ENCODE measurements around the gene CTSO. TPM values are rescaled to one million over a fixed set of nuclear protein-coding genes. Genes with fewer than 3 reads are reported as not detected.
"Not testable (repeated sequence)": the region's sequence is repeated elsewhere in the genome, so short reads cannot be mapped to it uniquely, and the experiment has no call there.

Gene CTSO
- total RNA-seq, 1 experiment from 2014 or later: 2.8 TPM

DNA sequence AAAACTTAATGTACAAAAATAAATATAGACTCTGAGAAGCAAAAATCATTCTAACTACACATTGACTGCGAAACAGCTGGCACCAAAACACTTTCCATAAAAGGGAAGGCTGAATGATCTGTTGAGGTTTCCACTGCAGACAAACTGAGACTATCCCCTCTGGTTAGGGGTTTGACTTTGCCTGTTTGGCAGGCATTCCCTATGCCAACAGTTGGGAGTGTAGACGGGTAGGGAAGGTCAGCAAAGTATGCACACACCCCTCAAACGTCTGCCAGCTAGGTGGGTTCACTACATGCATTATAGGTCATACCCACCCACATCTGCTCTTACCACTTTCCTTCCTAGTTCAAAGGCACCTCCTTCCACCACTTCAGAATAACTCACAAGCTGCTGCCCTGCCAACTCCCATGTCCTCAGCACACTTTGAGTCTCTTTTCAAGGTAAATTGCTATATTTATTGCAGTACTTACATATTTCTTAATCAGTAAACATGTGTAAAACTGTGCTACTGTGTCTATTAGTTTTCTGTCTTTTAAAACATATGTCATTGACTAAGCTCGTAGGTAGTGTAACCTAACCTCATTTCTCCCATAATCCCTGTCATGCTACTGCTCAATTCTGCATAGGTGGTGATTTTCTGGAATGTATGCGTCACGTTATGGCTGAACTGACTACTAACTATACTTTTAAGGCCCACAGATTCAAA is 12.4 kb downstream of the CTSO start:
- DNase-seq (no peak), ATAC-seq (no peak)
- H3K9me3 ChIP-seq (ENCODE audit: low read length): no peaks in the 10 kb centered on the region
- no peak for TF ChIP-seq EZH2 (IDR thresholded peaks at IDR 0.05; ENCODE audit: low read length, unreplicated experiment)
- no peak for TF ChIP-seq EZH2phosphoT487 (IDR thresholded peaks at IDR 0.05; ENCODE audit: borderline replicate concordance, low read length)
- TF ChIP-seq, protein P1, sequence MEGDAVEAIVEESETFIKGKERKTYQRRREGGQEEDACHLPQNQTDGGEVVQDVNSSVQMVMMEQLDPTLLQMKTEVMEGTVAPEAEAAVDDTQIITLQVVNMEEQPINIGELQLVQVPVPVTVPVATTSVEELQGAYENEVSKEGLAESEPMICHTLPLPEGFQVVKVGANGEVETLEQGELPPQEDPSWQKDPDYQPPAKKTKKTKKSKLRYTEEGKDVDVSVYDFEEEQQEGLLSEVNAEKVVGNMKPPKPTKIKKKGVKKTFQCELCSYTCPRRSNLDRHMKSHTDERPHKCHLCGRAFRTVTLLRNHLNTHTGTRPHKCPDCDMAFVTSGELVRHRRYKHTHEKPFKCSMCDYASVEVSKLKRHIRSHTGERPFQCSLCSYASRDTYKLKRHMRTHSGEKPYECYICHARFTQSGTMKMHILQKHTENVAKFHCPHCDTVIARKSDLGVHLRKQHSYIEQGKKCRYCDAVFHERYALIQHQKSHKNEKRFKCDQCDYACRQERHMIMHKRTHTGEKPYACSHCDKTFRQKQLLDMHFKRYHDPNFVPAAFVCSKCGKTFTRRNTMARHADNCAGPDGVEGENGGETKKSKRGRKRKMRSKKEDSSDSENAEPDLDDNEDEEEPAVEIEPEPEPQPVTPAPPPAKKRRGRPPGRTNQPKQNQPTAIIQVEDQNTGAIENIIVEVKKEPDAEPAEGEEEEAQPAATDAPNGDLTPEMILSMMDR (conservative IDR thresholded peaks at IDR 0.05; ENCODE audit: low read depth, low read length): no peak
- no peaks in the 10 kb centered on the region for H4K20me1 ChIP-seq (ENCODE audit: low read length)
- no peaks in the 10 kb centered on the region for H3K79me2 ChIP-seq (ENCODE audit: low read length)
- H3K4me3 ChIP-seq (ENCODE audit: low read length): no peak overlapping the region
- H3K27me3 ChIP-seq (ENCODE audit: low read length): no peaks in the 10 kb centered on the region
- H3K4me2 ChIP-seq (ENCODE audit: low read length): no peak overlapping the region
- no peaks in the 10 kb centered on the region for H3K4me1 ChIP-seq (ENCODE audit: insufficient read depth, low read length)
- CTCF ChIA-PET: no interaction called here
- H2AFZ ChIP-seq (ENCODE audit: low read length): no peak overlapping the region
- no peak overlapping the region for H3K27ac ChIP-seq (ENCODE audit: low read length)
- no peaks in the 10 kb centered on the region for H3F3A ChIP-seq (ENCODE audit: low read length, unreplicated experiment)
- POLR2A ChIA-PET (ENCODE audit: unreplicated experiment): no interaction called here
- H3K9ac ChIP-seq (ENCODE audit: low read length): no peak overlapping the region
- no peaks in the 10 kb centered on the region for H3K36me3 ChIP-seq (ENCODE audit: low read depth, low read length)
- H3K9me2 ChIP-seq (replicated peaks; ENCODE audit: low read length): no peaks in the 10 kb centered on the region
- no TSS peak for BruUV-seq (replicated peaks)
- intact Hi-C loops (cut with micrococcal nuclease): no loop called here

DNA sequence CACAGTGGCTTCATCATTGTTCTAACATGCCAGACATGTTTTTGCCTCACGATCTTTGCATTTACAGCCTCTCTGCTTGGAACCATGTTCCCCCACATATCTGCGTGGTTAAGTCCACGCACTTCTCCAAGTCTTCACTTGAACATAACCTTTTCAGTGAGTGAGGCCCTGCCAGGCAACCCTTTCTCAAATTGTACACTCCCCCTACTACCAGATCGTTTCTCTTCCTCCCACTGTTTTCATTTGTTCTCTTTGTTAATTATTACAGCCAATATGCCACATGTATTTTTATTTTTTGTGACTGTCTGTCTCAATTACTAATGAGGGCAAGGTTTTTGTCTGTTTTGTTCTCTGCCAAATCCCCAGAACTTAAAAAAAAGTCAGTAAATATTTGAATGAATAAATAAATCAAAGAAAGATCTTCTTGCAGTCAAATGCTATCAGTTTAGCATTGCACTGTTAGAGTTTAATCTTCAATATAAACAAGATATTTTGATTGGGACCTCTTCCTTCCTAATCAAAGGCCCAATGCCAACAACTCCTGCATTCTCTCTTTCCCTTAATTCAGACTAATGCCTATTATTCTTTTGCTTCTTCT is 18.2 kb downstream of the CTSO start:
- Histone ChIP-seq H3K36me3 (ENCODE audit: low read depth, low read length) (no peaks in the 10 kb centered on the region), H3K9me3 (ENCODE audit: low read length) (no peaks in the 10 kb centered on the region), H2AFZ (ENCODE audit: low read length) (no peak overlapping the region), H3K27ac (ENCODE audit: low read length) (no peak overlapping the region), H3K4me2 (ENCODE audit: low read length) (no peak overlapping the region), H3K27me3 (ENCODE audit: low read length) (no peaks in the 10 kb centered on the region), H3K9ac (ENCODE audit: low read length) (no peak overlapping the region), H3K4me3 (ENCODE audit: low read length) (no peak overlapping the region), H3K9me2 (replicated peaks; ENCODE audit: low read length) (no peaks in the 10 kb centered on the region), H3K79me2 (ENCODE audit: low read length) (no peaks in the 10 kb centered on the region), H3K4me1 (ENCODE audit: insufficient read depth, low read length) (no peaks in the 10 kb centered on the region), H4K20me1 (ENCODE audit: low read length) (no peaks in the 10 kb centered on the region), H3F3A (ENCODE audit: low read length, unreplicated experiment) (no peaks in the 10 kb centered on the region)
- ATAC-seq (no peak), DNase-seq (no peak)
- POLR2A ChIA-PET (ENCODE audit: unreplicated experiment): no interaction called here
- TF ChIP-seq EZH2 (IDR thresholded peaks at IDR 0.05; ENCODE audit: low read length, unreplicated experiment): no peak
- TF ChIP-seq EZH2phosphoT487 (IDR thresholded peaks at IDR 0.05; ENCODE audit: borderline replicate concordance, low read length): no peak
- TF ChIP-seq, protein P1 (conservative IDR thresholded peaks at IDR 0.05; ENCODE audit: low read depth, low read length): no peak
- intact Hi-C loops (cut with micrococcal nuclease): no loop called here
- no TSS peak for BruUV-seq (replicated peaks)
- CTCF ChIA-PET: no interaction called here

DNA sequence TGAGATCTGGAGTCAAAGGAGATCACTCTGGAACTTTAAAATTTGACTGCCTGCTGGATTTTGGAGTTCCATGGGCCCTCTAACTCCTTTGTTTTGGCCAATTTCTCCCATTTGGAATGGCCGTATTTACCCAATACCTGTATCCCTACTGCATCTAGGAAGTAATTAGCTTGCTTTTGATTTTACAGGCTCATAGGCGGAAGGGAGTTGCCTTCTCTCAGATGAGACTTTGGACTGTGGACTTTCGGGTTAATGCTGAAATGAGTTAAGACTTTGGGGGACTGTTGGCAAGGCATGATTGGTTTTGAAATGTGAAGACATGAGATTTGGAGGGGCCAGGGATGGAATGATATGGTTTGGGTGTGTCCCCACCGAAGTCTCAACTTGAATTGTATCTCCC is 19.0 kb downstream of the CTSO start:
- POLR2A ChIA-PET (ENCODE audit: unreplicated experiment); H3K27ac ChIP-seq (ENCODE audit: low read length); ATAC-seq; H3K9me2 ChIP-seq (replicated peaks; ENCODE audit: low read length); H3K79me2 ChIP-seq (ENCODE audit: low read length); H4K20me1 ChIP-seq (ENCODE audit: low read length); DNase-seq; intact Hi-C loops (cut with micrococcal nuclease); H3K4me1 ChIP-seq (ENCODE audit: insufficient read depth, low read length); H3K9me3 ChIP-seq (ENCODE audit: low read length); H3K4me3 ChIP-seq (ENCODE audit: low read length); CTCF ChIA-PET; BruUV-seq (replicated peaks); H3K4me2 ChIP-seq (ENCODE audit: low read length); H3K36me3 ChIP-seq (ENCODE audit: low read depth, low read length); H3F3A ChIP-seq (ENCODE audit: low read length, unreplicated experiment); H3K9ac ChIP-seq (ENCODE audit: low read length); H2AFZ ChIP-seq (ENCODE audit: low read length); H3K27me3 ChIP-seq (ENCODE audit: low read length): not testable (repeated sequence)

Measured in PC-3 (cell line).